ENCODE measurements around the gene SLC17A4. TPM values are rescaled to one million over a fixed set of nuclear protein-coding genes. Genes with fewer than 3 reads are reported as not detected.

The SLC17A4 gene
- total and polyA plus RNA-seq, 2 of the 13 experiments (the other 11 are each of a cell fraction or from before 2014, with no cell fraction given): 0.07 TPM; not detected in 1

Other genes with a start within 250 kb of the SLC17A4 start
- gene SCGN, start 102.5 kb upstream of the SLC17A4 start, total RNA-seq (2016; rRNA removed; fragmentation: Illumina TruSeq; extraction: Trizol): 29.0 and 45.4 TPM in 2 replicates
- gene SCGN, start 102.5 kb upstream of the SLC17A4 start, polyA plus RNA-seq (2011; rRNA removed): 2.1 and 2.9 TPM in 2 replicates
- 0.09 TPM in 1 of 2 replicates, not detected in the other for gene SLC17A1, start 77.3 kb downstream of the SLC17A4 start, total RNA-seq (2016; rRNA removed; fragmentation: Illumina TruSeq; extraction: Trizol)
- 2.1 TPM in 2 replicates for gene SLC17A1, start 77.3 kb downstream of the SLC17A4 start, polyA plus RNA-seq (2011; rRNA removed)
- 0.09 TPM in 1 of 2 replicates, not detected in the other for gene SLC17A3, start 119.5 kb downstream of the SLC17A4 start, total RNA-seq (2016; rRNA removed; fragmentation: Illumina TruSeq; extraction: Trizol)
- 0.08 and 0.11 TPM in 2 replicates for gene SLC17A3, start 119.5 kb downstream of the SLC17A4 start, polyA plus RNA-seq (2011; rRNA removed)
- gene SLC17A2, start 175.9 kb downstream of the SLC17A4 start, total RNA-seq (2016; rRNA removed; fragmentation: Illumina TruSeq; extraction: Trizol): 7.0 and 11.2 TPM in 2 replicates
- 32.4 and 46.4 TPM in 2 replicates for gene SLC17A2, start 175.9 kb downstream of the SLC17A4 start, polyA plus RNA-seq (2011; rRNA removed)
- gene TRIM38, start 208.1 kb downstream of the SLC17A4 start, total RNA-seq (2016; rRNA removed; fragmentation: Illumina TruSeq; extraction: Trizol): 2.5 and 3.6 TPM in 2 replicates
- gene TRIM38, start 208.1 kb downstream of the SLC17A4 start, polyA plus RNA-seq (2011; rRNA removed): 3.1 and 3.7 TPM in 2 replicates

Data from HepG2 (cell line).